Psoas muscle (tissue), 8 donors: ENCODE results near the gene ADAMTS12. TPM values are rescaled to one million over a fixed set of nuclear protein-coding genes. Genes with fewer than 3 reads are reported as not detected.
"Not testable (repeated sequence)": the region's sequence is repeated elsewhere in the genome, so short reads cannot be mapped to it uniquely, and the experiment has no call there.

Experiments used
- ATAC-seq, 4 donors: fragments of 200-7000 bp; cut with Tn5 transposase; one replicate each; pipeline ENCODE4 v1.9.1; 2020; ENCODE audit warnings: moderate library complexity in 3 of 4, mild to moderate bottlenecking in 2 of 4
- DNase-seq, 2 donors: peaks; one replicate each; pipeline ENCODE4 v3.0.0-alpha.2; 2020
- H3K27ac ChIP-seq: fragments of 200-600 bp; one replicate; pipeline ENCODE4 v1.8.0; 2022
- H3K27me3 ChIP-seq, 3 donors: fragments of 200-600 bp in 1 of 3; one replicate each; pipeline versions ENCODE4 v1.6.1 to v1.8.0; 2013 to 2022; ENCODE audit warnings: low read length in 2 of 3, mild to moderate bottlenecking in 2 of 3, moderate library complexity in 1 of 3; ENCODE audit not compliant: insufficient read depth in 3 of 3
- H3K36me3 ChIP-seq, 2 donors: fragments of 200-600 bp in 1 of 2; one replicate each; pipeline versions ENCODE4 v1.6.1 to v1.8.0; 2013 to 2022; ENCODE audit warnings: low read depth in 1 of 2, mild to moderate bottlenecking in 1 of 2, moderate library complexity in 1 of 2; ENCODE audit not compliant: insufficient read depth in 1 of 2
- H3K4me1 ChIP-seq: fragments of 200-600 bp; one replicate; pipeline ENCODE4 v1.8.0; 2022
- H3K4me3 ChIP-seq: fragments of 200-600 bp; one replicate; pipeline ENCODE4 v1.8.0; 2022; ENCODE audit warnings: mild to moderate bottlenecking
- H3K9me3 ChIP-seq: fragments of 200-600 bp; one replicate; pipeline ENCODE4 v1.8.0; 2022
- WGBS, 3 donors: extraction: QIAGEN DNeasy Blood & Tissue Kit; methylation state at CpG; one replicate each; pipeline versions ENCODE4 v1.1.6 to v1.1.7; 2013; 5-methylcytosine and 5-hydroxymethylcytosine counted together
- intact Hi-C, 2 donors: fragments of 100-400 bp; cut with DNase I; formaldehyde crosslinking; loops; one replicate each; pipeline versions ENCODE4 v1.11.0 to v1.14.2; 2022
- polyA plus RNA-seq, 3 donors: library from polyadenylated mRNA; stranded (reverse); fragments of 200-250 nt; gene quantifications; one replicate each; pipeline ENCODE4 v1.2.3, GENCODE V29; 2013
- total RNA-seq, 4 donors: library from RNA; stranded (reverse); fragmentation: NEBNext Ultra II Directional in 2 of 4; extraction: Animal tissue kit (Norgen Biotek cat#: 25700) in 2 of 4; gene quantifications; one replicate each; pipeline versions ENCODE4 v1.2.1 to v1.2.4, GENCODE V29; 2021 to 2023
- TF ChIP-seq, protein P1 (sequence below): fragments of 200-600 bp; IDR thresholded peaks from one replicate; pipeline ENCODE4 v1.8.0; 2022; ENCODE audit warnings: antibody characterized with exemption
- donor health status: healthy with polysubstance abuse.
- donor health status: DM: no; HTN: no; CAD: no; lungs with moderate emphysema.
- donor health status: Bipolar disorder and iron deficiency.
- donor health status: healthy.
- donor health status: DM: yes; HTN: yes; CAD: no.
- donor health status: DM: no; HTN: no; CAD: no.
- donor health status: DM: no; HTN: no; CAD: no.
- donor health status: DM: yes; HTN: yes; CAD: no.

The ADAMTS12 gene
- total and polyA plus RNA-seq, 7 donors, result 0.19 to 1.2 (median 0.88) TPM

DNA sequence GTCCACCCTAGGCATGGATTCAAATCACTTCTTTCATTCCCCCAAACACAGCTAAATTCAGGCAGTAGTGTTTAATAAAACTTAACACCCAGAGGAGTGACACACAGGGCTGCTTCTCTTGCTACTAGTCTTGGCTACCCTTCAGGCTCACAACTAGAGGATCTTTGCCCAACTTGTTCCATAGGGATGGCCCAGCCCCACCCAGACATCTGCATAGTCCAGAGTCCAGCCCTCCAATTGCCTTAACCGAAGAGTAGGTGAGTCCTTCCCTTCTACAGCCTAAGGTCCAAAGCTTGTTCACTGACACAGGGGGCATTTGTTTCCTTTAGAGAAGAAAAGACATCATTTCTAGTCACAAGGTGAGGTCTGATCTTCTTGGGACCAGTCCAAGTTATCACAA lies 29.2 kb upstream of the ADAMTS12 start:
- Histone ChIP-seq H3K4me3 (no peak overlapping the region), H3K27me3 (no peaks in the 10 kb centered on the region), H3K4me1 (no peaks in the 10 kb centered on the region), H3K9me3 (no peaks in the 10 kb centered on the region), H3K27ac (no peak overlapping the region), H3K36me3 (no peaks in the 10 kb centered on the region)
- intact Hi-C loops, result no loop called here
- TF ChIP-seq, protein P1, sequence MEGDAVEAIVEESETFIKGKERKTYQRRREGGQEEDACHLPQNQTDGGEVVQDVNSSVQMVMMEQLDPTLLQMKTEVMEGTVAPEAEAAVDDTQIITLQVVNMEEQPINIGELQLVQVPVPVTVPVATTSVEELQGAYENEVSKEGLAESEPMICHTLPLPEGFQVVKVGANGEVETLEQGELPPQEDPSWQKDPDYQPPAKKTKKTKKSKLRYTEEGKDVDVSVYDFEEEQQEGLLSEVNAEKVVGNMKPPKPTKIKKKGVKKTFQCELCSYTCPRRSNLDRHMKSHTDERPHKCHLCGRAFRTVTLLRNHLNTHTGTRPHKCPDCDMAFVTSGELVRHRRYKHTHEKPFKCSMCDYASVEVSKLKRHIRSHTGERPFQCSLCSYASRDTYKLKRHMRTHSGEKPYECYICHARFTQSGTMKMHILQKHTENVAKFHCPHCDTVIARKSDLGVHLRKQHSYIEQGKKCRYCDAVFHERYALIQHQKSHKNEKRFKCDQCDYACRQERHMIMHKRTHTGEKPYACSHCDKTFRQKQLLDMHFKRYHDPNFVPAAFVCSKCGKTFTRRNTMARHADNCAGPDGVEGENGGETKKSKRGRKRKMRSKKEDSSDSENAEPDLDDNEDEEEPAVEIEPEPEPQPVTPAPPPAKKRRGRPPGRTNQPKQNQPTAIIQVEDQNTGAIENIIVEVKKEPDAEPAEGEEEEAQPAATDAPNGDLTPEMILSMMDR, result no peak
- DNase-seq, result no peak
- WGBS, 3 donors, result 87 to 88% (median 88%) methylated on average over 1 of the region's 1 CpG
- no peak for ATAC-seq

DNA sequence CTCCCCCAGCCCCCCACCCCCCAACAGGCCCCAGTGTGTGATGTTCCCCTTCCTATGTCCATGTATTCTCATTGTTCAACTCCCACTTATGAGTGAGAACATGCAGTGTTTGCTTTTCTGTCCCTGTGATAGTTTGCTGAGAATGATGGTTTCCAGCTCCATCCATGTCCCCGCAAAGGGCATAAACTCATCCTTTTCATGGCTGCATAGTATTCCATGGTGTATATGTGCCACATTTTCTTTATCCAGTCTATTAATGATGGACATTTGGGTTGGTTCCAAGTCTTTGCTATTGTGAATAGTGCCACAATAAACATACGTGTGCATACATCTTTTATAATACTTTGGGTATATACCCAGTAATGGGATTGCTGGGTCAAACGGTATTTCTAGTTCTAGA lies 23.1 kb upstream of the ADAMTS12 start:
- H3K27ac ChIP-seq, H3K36me3 ChIP-seq, intact Hi-C loops, H3K9me3 ChIP-seq, DNase-seq, H3K27me3 ChIP-seq, ATAC-seq, H3K4me1 ChIP-seq, H3K4me3 ChIP-seq: not testable (repeated sequence)
- WGBS, 3 donors, result 92 to 99% (median 96%) methylated on average over 3 of the region's 3 CpGs

GRCh38 chr5:33906248-33906647 lies 14.5 kb upstream of the ADAMTS12 start:
- H3K27me3 ChIP-seq, H3K4me3 ChIP-seq, DNase-seq, H3K27ac ChIP-seq, H3K4me1 ChIP-seq, intact Hi-C loops, ATAC-seq, H3K36me3 ChIP-seq: not testable (repeated sequence)
- WGBS, 3 donors, result 74 to 79% (median 75%) methylated on average over 7 of the region's 7 CpGs
- peaks cover 12% of the 10 kb centered on the region for H3K9me3 ChIP-seq

GRCh38 chr5:33905381-33905780 lies 13.6 kb upstream of the ADAMTS12 start:
- ATAC-seq (no peak), DNase-seq (no peak)
- H3K27ac ChIP-seq, result no peak overlapping the region
- peaks cover 12% of the 10 kb centered on the region for H3K9me3 ChIP-seq
- no peaks in the 10 kb centered on the region for H3K36me3 ChIP-seq
- WGBS, 3 donors, result 95 to 97% (median 95%) methylated on average over 1 of the region's 1 CpG
- intact Hi-C loops, result no loop called here
- H3K27me3 ChIP-seq, result no peaks in the 10 kb centered on the region
- no peaks in the 10 kb centered on the region for H3K4me1 ChIP-seq
- H3K4me3 ChIP-seq, result no peak overlapping the region
- TF ChIP-seq, protein P1, result no peak

- 72 to 86% (median 85%) methylated on average over 2 of the region's 2 CpGs for WGBS, 3 donors
- DNase-seq (no peak), ATAC-seq (no peak)
- intact Hi-C loops, result no loop called here
- H3K4me1 ChIP-seq, result no peaks in the 10 kb centered on the region
- no peaks in the 10 kb centered on the region for H3K36me3 ChIP-seq
- no peaks in the 10 kb centered on the region for H3K27me3 ChIP-seq
- H3K9me3 ChIP-seq, result peaks cover 12% of the 10 kb centered on the region
- no peak overlapping the region for H3K4me3 ChIP-seq
- TF ChIP-seq, protein P1, result no peak
- H3K27ac ChIP-seq, result no peak overlapping the region
These were observed 11.3 kb upstream of the ADAMTS12 start for GRCh38 chr5:33903118-33903517.

- DNase-seq (no peak), ATAC-seq (no peak)
- intact Hi-C loops, result no loop called here
- no peaks in the 10 kb centered on the region for H3K36me3 ChIP-seq
- H3K9me3 ChIP-seq, result peaks cover 10% of the 10 kb centered on the region
- no peaks in the 10 kb centered on the region for H3K4me1 ChIP-seq
- WGBS, 3 donors, result 45 to 61% (median 53%) methylated on average over 1 of the region's 1 CpG
- no peaks in the 10 kb centered on the region for H3K27me3 ChIP-seq
- no peak overlapping the region for H3K27ac ChIP-seq
- TF ChIP-seq, protein P1, result no peak
- H3K4me3 ChIP-seq, result no peak overlapping the region
These were observed 9.4 kb upstream of the ADAMTS12 start for GRCh38 chr5:33901156-33901555.
